AG09309 (cell line): ENCODE results near the gene HIVEP3.

ENCODE experiments used
- DNase-seq: peaks from one replicate; pipeline ENCODE4 v3.0.0-alpha.2; 2010; ENCODE audit warnings: low read depth
- H3K4me3 ChIP-seq: 2 replicates; pipeline ENCODE4 v1.5.1; 2011; ENCODE audit warnings: mild to moderate bottlenecking, low read depth, low read length, moderate library complexity; ENCODE audit not compliant: control insufficient read depth
- TF ChIP-seq, protein P1 (sequence below): IDR thresholded peaks from 2 replicates; pipeline ENCODE4 v1.5.1; 2011; ENCODE audit warnings: mild to moderate bottlenecking, low read depth, low read length, inconsistent platforms; ENCODE audit not compliant: insufficient read depth, control insufficient read depth; ENCODE audit errors: missing control alignments

HIVEP3 gene

GRCh38 chr1:41591891-41592290, 326.8 kb downstream of the HIVEP3 start:
- no peak for DNase-seq
- TF ChIP-seq, protein P1, sequence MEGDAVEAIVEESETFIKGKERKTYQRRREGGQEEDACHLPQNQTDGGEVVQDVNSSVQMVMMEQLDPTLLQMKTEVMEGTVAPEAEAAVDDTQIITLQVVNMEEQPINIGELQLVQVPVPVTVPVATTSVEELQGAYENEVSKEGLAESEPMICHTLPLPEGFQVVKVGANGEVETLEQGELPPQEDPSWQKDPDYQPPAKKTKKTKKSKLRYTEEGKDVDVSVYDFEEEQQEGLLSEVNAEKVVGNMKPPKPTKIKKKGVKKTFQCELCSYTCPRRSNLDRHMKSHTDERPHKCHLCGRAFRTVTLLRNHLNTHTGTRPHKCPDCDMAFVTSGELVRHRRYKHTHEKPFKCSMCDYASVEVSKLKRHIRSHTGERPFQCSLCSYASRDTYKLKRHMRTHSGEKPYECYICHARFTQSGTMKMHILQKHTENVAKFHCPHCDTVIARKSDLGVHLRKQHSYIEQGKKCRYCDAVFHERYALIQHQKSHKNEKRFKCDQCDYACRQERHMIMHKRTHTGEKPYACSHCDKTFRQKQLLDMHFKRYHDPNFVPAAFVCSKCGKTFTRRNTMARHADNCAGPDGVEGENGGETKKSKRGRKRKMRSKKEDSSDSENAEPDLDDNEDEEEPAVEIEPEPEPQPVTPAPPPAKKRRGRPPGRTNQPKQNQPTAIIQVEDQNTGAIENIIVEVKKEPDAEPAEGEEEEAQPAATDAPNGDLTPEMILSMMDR = no peak
- no peak overlapping the region for H3K4me3 ChIP-seq

DNA sequence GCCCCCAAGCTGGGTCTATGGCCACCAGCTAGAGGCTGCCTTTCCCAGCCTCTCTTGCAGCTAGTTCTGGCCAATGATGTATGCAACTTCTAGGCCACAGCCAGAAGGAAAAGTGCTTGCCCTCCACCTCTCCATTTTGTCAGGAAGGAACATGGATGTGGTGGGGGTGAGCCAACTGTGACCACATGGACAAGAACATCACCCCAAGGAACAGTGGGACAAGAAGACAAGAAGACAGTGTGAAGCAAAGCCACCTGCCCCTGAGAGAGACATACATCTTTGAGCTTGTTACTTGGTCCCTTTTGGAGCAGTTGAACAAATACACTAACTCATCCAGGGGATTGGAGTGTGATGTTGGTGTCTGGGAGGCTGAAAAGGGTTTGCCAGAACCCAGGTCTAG, 328.4 kb downstream of the HIVEP3 start:
- no peak overlapping the region for H3K4me3 ChIP-seq
- TF ChIP-seq, protein P1 = no peak
- DNase-seq = no peak

DNA sequence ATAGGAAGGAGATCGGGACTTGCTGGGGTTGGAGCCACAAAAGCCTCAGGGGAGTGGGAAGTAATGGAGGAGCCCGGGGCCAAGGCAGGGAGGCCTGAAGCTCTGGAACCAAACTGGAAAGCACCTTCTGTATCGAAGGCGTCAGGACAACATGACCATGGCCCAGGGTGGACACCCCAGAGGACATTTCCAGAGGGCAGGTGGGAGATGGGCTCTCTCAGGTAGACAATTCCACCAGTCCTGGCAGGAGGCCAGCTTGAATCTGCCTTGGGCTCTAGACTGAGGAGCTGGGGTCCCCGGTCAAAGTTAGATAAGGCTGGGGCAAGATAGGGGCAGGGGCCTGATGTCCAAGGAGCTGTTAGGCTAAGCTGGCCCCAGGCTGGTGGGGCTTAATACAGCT, 329.3 kb downstream of the HIVEP3 start:
- no peak overlapping the region for H3K4me3 ChIP-seq
- TF ChIP-seq, protein P1 = no peak
- no peak for DNase-seq

DNA sequence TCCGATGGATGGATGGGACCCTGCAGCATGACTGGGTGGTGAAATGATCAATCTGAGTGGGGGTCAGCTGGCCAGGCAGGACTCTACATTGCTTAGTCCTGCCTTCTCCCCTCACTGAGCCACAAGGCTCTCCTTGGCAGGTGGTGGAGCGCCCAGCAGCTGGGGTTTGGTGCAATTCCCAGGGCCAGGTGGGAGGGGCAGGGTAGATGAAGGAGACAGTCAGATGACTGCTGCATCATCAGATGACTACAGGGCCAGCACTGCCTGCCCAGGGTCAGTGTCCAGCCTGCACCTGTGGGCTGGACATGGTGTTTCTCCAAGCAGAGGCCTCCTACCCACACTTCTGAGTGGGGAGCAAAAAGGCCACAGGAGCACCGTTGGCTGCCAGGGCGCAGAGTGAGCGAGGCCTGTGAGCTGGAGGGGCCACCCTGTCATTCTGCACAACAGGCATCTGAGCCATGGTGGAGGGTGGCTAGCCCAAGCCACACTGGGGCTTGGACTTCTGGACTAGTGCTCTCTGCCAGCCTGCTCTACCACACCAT, 330.3 kb downstream of the HIVEP3 start:
- no peak overlapping the region for H3K4me3 ChIP-seq
- TF ChIP-seq, protein P1 = no peak
- DNase-seq = no peak

- no peak overlapping the region for H3K4me3 ChIP-seq
- DNase-seq = no peak
- TF ChIP-seq, protein P1 = no peak
Measured at GRCh38 chr1:41587791-41588190, 330.9 kb downstream of the HIVEP3 start.

GRCh38 chr1:41586230-41586629, 332.5 kb downstream of the HIVEP3 start:
- no peak overlapping the region for H3K4me3 ChIP-seq
- TF ChIP-seq, protein P1 = no peak
- no peak for DNase-seq

- no peak for DNase-seq
- H3K4me3 ChIP-seq = no peak overlapping the region
- TF ChIP-seq, protein P1 = no peak
Measured at GRCh38 chr1:41583658-41584547, 334.8 kb downstream of the HIVEP3 start.
